ENCODE results near the gene TLE6. TPM values are rescaled to one million over a fixed set of nuclear protein-coding genes. Genes with fewer than 3 reads are reported as not detected.
"Not testable (repeated sequence)": the region's sequence is repeated elsewhere in the genome, so short reads cannot be mapped to it uniquely, and the experiment has no call there.

Gene TLE6
- total RNA-seq, 1 donor from 2014 or later, result 0.82 TPM

- FAIRE-seq, result no peak
- DNase-seq (ENCODE audit: low spot score in 2 of 2), result no peak
Observed at GRCh38 chr19:2997720-2998119, 20.4 kb downstream of the TLE6 start.

- DNase-seq (ENCODE audit: low spot score in 2 of 2) (no peak), FAIRE-seq (no peak)
Observed at GRCh38 chr19:2998642-2999041, 21.3 kb downstream of the TLE6 start.

- no peak for FAIRE-seq
- DNase-seq (ENCODE audit: low spot score in 2 of 2), result no peak
Observed at GRCh38 chr19:3001235-3001800, 24.0 kb downstream of the TLE6 start.

- DNase-seq (ENCODE audit: low spot score in 2 of 2) (no peak), FAIRE-seq (no peak)
Observed at GRCh38 chr19:3003046-3003445, 25.7 kb downstream of the TLE6 start.

- no peak for FAIRE-seq
Observed at GRCh38 chr19:3004522-3004921, 27.2 kb downstream of the TLE6 start.

GRCh38 chr19:3005345-3005744 lies 28.0 kb downstream of the TLE6 start:
- DNase-seq (ENCODE audit: low spot score in 2 of 2), result no peak
- FAIRE-seq, result no peak

More at GRCh38 chr19:3004522-3004921, 27.2 kb downstream of the TLE6 start:
- DNase-seq (ENCODE audit: low spot score in 2 of 2), result no peak

- DNase-seq (ENCODE audit: low spot score in 2 of 2) (no peak), FAIRE-seq (no peak)
Observed at GRCh38 chr19:3006075-3006767, 28.9 kb downstream of the TLE6 start.

GRCh38 chr19:3007975-3008374 lies 30.6 kb downstream of the TLE6 start:
- DNase-seq (ENCODE audit: low spot score in 2 of 2) (no peak), FAIRE-seq (no peak)

- DNase-seq (ENCODE audit: low spot score in 2 of 2), result no peak
- no peak for FAIRE-seq
Observed at GRCh38 chr19:3008994-3009393, 31.6 kb downstream of the TLE6 start.

- no peak for FAIRE-seq
- no peak for DNase-seq (ENCODE audit: low spot score in 2 of 2)
Observed at GRCh38 chr19:3010871-3011270, 33.5 kb downstream of the TLE6 start.

GRCh38 chr19:3012059-3012458 lies 34.7 kb downstream of the TLE6 start:
- DNase-seq (ENCODE audit: low spot score in 2 of 2); FAIRE-seq: not testable (repeated sequence)

- DNase-seq (ENCODE audit: low spot score in 2 of 2) (no peak), FAIRE-seq (no peak)
Observed at GRCh38 chr19:3012621-3013262, 35.4 kb downstream of the TLE6 start.

- no peak for FAIRE-seq
- DNase-seq (ENCODE audit: low spot score in 2 of 2), result no peak
Observed at GRCh38 chr19:3013263-3013725, 35.9 kb downstream of the TLE6 start.

- FAIRE-seq, result no peak
Observed at GRCh38 chr19:3014135-3014534, 36.8 kb downstream of the TLE6 start.

GRCh38 chr19:3015126-3016057 lies 38.0 kb downstream of the TLE6 start:
- FAIRE-seq (no peak), DNase-seq (ENCODE audit: low spot score in 2 of 2) (no peak)

More at GRCh38 chr19:3014135-3014534, 36.8 kb downstream of the TLE6 start:
- DNase-seq (ENCODE audit: low spot score in 2 of 2), result no peak

- FAIRE-seq (no peak), DNase-seq (ENCODE audit: low spot score in 2 of 2) (no peak)
Observed at GRCh38 chr19:3017923-3018322, 40.6 kb downstream of the TLE6 start.

GRCh38 chr19:3019211-3019854 lies 42.0 kb downstream of the TLE6 start:
- FAIRE-seq (no peak), DNase-seq (ENCODE audit: low spot score in 2 of 2) (no peak)

GRCh38 chr19:3020321-3020960 lies 43.1 kb downstream of the TLE6 start:
- FAIRE-seq (no peak), DNase-seq (ENCODE audit: low spot score in 2 of 2) (no peak)

GRCh38 chr19:3024509-3024869 lies 47.1 kb downstream of the TLE6 start:
- no peak for FAIRE-seq

More at GRCh38 chr19:3024509-3024869, 47.1 kb downstream of the TLE6 start:
- no peak for DNase-seq (ENCODE audit: low spot score in 2 of 2)

All from frontal cortex (tissue), 4 donors.